ENCODE data around the gene MRPL49. TPM values are rescaled to one million over a fixed set of nuclear protein-coding genes. Genes with fewer than 3 reads are reported as not detected.

MRPL49 gene
- total and polyA plus RNA-seq, 2 experiments from 2014 or later, result 27.7 to 61.9 TPM

- Histone ChIP-seq H3K4me2 (peak overlapping the region; percentile 99), H3K4me1 (ENCODE audit: insufficient read depth) (peaks cover 13% of the 10 kb centered on the region), H4K20me1 (replicated peaks; ENCODE audit: insufficient read depth) (peaks cover 5% of the 10 kb centered on the region; the same call in 1 of the 2 replicates), H2AFZ (0 out of 2 replicates have a peak overlapping the region, but pooled peaks have one; percentile 69), H3F3A (replicated peaks; ENCODE audit: low read depth) (peaks cover 13% of the 10 kb centered on the region), H3K79me2 (replicated peaks; ENCODE audit: insufficient read depth) (peaks cover 8% of the 10 kb centered on the region; the same call in 1 of the 2 replicates), H3K9me2 (ENCODE audit: insufficient read depth) (no peaks in the 10 kb centered on the region), H3K4me3 (peak overlapping the region; percentile 99), H3K36me3 (ENCODE audit: insufficient read depth) (no peaks in the 10 kb centered on the region), H3K27ac (ENCODE audit: low read depth) (no peak overlapping the region), H3K27me3 (ENCODE audit: insufficient read depth) (no peaks in the 10 kb centered on the region)
- H3K36me3 Mint-ChIP-seq (ENCODE audit: low read depth), result peaks cover 24% of the 10 kb centered on the region; the same call in 2 of the 3 replicates
- peak; percentile 31 for ATAC-seq
- H3K4me1 Mint-ChIP-seq, result peaks cover 25% of the 10 kb centered on the region
- peak overlapping the region; percentile 96 for H3K4me3 Mint-ChIP-seq
- peaks cover 2% of the 10 kb centered on the region; the same call in 2 of the 3 replicates for H3K9me3 Mint-ChIP-seq
- H3K27ac Mint-ChIP-seq, result peak overlapping the region; percentile 44; the same call in 1 of the 2 replicates
- peaks cover 43% of the 10 kb centered on the region for H3K27me3 Mint-ChIP-seq (ENCODE audit: insufficient read depth, low read depth, poor library complexity)
- TF ChIP-seq CTCF (conservative IDR thresholded peaks at IDR 0.05; ENCODE audit: low read depth in 2 of 2) (peak; percentile 66 to 81), JUNB (IDR thresholded peaks at IDR 0.05; ENCODE audit: unreplicated experiment) (no peak), STAT1 (IDR thresholded peaks at IDR 0.05; ENCODE audit: unreplicated experiment) (no peak), POLR2AphosphoS5 (IDR thresholded peaks at IDR 0.05; ENCODE audit: low read depth) (peak; percentile 10; the same call in 1 of the 2 replicates), ZNF331 (CRISPR knock-in tag; IDR thresholded peaks at IDR 0.05; ENCODE audit: low read depth) (no peak)
- DNase-seq (ENCODE audit: low spot score), result peak; percentile 78
Observed at GRCh38 chr11:65112546-65113360, 9.4 kb upstream of the MRPL49 start.

DNA sequence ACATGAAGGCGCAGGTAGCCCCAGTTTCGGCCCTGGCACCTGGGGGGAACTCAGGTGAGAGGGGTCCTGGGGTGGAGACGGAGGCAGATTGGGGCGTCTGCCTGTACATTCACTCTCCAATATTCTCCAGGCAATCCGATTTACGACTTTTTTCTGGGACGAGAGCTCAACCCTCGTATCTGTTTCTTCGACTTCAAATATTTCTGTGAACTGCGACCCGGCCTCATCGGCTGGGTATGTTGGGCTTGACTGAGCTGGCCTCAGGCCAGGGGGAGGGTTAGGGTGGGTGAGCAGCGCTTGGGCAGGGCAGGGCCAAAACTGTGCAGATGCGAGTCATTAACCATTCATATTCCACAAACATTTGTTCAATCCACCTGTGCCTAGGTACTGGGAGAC lies 8.8 kb upstream of the MRPL49 start:
- Histone ChIP-seq H3K27me3 (ENCODE audit: insufficient read depth) (no peaks in the 10 kb centered on the region), H4K20me1 (replicated peaks; ENCODE audit: insufficient read depth) (peaks cover 5% of the 10 kb centered on the region; the same call in 1 of the 2 replicates), H3F3A (replicated peaks; ENCODE audit: low read depth) (peaks cover 18% of the 10 kb centered on the region), H3K4me2 (peak overlapping the region; percentile 99), H3K9me2 (ENCODE audit: insufficient read depth) (no peaks in the 10 kb centered on the region), H3K27ac (ENCODE audit: low read depth) (no peak overlapping the region), H3K36me3 (ENCODE audit: insufficient read depth) (no peaks in the 10 kb centered on the region), H3K79me2 (replicated peaks; ENCODE audit: insufficient read depth) (peaks cover 8% of the 10 kb centered on the region; the same call in 1 of the 2 replicates), H3K4me3 (peak overlapping the region; percentile 99), H3K4me1 (ENCODE audit: insufficient read depth) (peaks cover 13% of the 10 kb centered on the region), H2AFZ (0 out of 2 replicates have a peak overlapping the region, but pooled peaks have one; percentile 69)
- Mint-ChIP-seq H3K27ac (peak overlapping the region; percentile 44; the same call in 1 of the 2 replicates), H3K27me3 (ENCODE audit: insufficient read depth, low read depth, poor library complexity) (peaks cover 47% of the 10 kb centered on the region), H3K4me1 (peaks cover 28% of the 10 kb centered on the region), H3K9me3 (peaks cover 2% of the 10 kb centered on the region; the same call in 2 of the 3 replicates), H3K4me3 (peak overlapping the region; percentile 96), H3K36me3 (ENCODE audit: low read depth) (peaks cover 30% of the 10 kb centered on the region)
- DNase-seq (ENCODE audit: low spot score) (no peak), ATAC-seq (no peak)
- TF ChIP-seq EZH2phosphoT487 (IDR thresholded peaks at IDR 0.05; ENCODE audit: unreplicated experiment), result no peak
- no peak for TF ChIP-seq ZNF331 (CRISPR knock-in tag; IDR thresholded peaks at IDR 0.05; ENCODE audit: low read depth)
- TF ChIP-seq ETS1 (IDR thresholded peaks at IDR 0.05), result no peak
- TF ChIP-seq NANOG (IDR thresholded peaks at IDR 0.05; ENCODE audit: borderline replicate concordance), result no peak
- TF ChIP-seq CTCF (conservative IDR thresholded peaks at IDR 0.05; ENCODE audit: low read depth in 2 of 2), result no peak
- no peak for TF ChIP-seq POLR2AphosphoS5 (IDR thresholded peaks at IDR 0.05; ENCODE audit: low read depth)
- TF ChIP-seq ZNF114 (CRISPR knock-in tag; IDR thresholded peaks at IDR 0.05), result no peak
